GM21390 (cell line): Measurements from ENCODE around the gene PKN3.

Experiments used
- ATAC-seq: cut with Tn5 transposase; IDR thresholded peaks from one replicate; pipeline ENCODE4 v1.9.1; 2021; ENCODE audit not compliant: unreplicated experiment

Gene PKN3

DNA sequence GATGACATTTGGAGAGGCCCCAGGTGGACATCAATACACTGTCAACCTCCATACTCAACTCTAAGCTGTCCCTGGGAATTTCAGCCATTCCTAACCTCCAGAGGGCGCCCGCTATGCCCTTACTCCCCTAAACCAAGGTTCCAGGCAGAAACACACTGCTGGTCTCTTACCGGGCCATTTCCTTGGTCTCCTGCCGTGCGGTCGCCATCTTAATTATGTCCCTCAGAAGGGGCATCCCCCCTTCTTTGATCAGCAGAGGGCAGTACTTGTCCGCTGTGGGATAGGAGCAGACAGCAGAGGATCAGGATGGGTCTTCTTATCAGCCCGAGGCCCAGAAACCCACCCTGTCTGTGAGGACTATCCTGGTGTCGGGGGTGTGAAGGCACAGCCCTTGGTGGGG is 31.0 kb downstream of the PKN3 start:
- no peak for ATAC-seq

- no peak for ATAC-seq
Observed at GRCh38 chr9:128735373-128735772, 33.1 kb downstream of the PKN3 start.

- ATAC-seq: no peak
Observed at GRCh38 chr9:128742401-128742800, 40.1 kb downstream of the PKN3 start.

- ATAC-seq: no peak
Observed at GRCh38 chr9:128743421-128743820, 41.1 kb downstream of the PKN3 start.

DNA sequence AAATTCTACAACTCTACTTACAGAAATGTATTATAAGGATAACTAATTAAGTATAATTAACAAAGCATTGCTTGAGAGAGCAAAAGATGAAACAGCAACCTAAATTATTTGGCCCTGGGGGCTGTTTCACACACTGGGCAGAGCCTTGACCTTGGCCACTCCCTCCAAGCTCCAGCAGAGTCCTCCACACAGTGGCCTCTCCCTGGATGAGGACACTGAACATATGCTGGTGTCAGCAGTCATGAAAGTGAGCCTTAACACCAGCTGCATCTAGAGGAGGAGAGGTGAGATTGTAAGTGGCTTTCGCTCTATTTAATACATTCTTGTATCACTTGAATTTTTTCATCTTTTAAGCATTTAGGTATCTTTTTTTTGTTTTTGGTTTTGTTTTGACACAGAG is 44.9 kb downstream of the PKN3 start:
- no peak for ATAC-seq

DNA sequence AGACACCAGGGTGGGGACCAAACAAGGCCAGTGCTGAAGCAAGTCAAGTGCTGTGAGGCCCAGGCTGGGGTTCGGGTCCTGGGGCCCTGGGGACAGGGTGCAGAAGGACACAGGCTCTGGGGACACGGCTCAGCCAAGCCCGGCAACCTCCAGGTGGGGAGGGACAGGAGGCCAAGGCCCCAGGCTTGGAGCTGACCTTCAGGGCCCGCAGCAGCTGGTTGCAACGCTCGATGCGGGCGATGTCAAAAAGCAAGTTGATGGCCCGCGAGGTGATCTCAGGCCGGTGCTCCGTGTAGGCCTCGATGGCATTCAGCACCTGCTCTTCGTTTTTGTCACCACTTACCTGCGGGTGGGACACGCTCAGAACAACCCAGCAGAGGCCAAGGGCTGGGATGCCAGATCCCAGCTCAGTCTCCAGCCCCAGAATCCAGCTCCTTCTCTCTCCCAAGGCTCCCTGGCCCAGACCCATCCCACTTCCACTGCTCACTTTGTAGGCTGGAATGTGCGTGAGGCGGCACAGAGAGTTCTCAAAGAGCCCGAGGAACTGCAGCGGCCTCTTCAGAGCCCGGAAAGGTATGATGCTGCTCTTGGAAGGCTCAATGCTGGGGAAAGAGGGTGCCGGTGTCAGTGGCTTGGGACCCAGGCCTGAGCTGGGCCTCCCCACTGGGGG is 48.8 kb downstream of the PKN3 start:
- ATAC-seq: no peak

DNA sequence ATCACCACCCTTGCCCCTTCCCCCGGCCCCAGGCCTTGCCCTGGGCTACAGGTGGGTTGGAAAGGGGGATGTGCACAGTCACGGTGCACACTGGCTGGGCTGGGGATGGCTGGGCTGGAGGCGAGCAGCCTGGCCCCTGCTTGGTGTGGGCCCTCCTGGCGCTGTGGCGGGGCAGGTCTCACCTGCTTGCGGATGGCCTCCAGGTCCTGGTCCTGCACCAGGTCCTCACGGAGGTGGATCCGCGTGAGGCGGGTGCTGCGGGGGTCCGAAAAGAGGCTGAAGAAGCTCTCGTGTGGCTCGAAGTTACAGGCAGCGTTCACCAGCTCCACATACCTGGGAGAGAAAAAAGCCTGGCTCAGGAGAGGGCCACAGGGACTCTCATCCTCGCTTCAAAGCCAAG is 51.3 kb downstream of the PKN3 start:
- ATAC-seq: no peak

DNA sequence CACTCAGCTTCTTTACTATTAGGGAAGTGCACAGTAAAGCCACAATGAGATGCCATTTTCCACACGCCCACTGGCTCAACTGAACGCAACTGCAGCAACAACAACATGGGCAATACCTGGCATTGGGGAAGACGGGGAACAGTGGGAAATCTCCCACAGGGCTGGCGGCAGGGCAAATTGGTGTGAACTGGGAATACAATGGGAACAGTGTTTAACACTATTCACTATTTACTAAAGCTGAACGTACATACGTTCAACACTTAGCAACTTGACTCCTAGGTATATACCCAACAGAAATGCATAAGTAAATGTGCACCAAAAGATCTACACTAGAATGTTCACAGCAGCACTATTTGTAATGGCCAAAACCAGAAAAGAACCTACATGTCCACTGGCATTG is 55.3 kb downstream of the PKN3 start:
- no peak for ATAC-seq

GRCh38 chr9:128762671-128763449 is 60.6 kb downstream of the PKN3 start:
- ATAC-seq: no peak

DNA sequence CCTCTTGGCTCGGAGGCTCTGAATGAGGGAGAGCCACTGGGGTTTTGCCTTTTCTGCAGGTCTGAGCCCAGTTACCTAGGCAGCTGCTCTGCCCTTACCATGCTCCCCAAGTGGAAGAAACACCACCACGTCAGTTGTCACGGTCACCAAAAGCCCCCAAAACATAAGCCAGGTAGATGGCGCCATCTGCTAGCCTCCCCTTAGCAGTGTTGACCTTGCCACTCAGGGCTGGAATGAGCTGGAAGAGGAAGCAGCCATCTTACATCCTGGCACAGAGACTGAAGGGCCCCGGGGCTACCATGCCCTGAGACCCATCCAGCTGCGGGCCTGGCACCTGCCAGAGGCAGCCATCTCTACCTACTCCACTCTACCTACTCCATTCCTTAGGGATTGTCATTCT is 62.1 kb downstream of the PKN3 start:
- no peak for ATAC-seq

DNA sequence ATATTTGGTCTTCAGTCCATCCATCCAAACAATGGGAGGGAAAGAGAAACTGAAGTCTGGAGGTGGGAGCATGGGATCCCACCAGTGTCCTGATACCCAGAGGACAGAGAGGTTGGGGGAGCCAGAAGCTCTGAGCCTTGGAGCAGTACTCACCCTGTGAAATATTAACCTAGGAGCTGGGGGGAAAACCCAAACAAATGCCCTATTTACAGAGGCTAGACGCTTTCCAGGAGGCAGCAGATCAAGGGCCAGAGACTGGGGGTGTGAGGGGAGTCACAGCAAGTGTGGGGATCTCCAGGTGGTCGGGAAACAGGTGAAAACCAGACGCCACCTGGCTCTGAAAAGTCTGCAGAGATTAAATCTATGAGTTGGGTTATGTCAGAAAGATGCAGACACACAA is 63.2 kb downstream of the PKN3 start:
- ATAC-seq: no peak

GRCh38 chr9:128768606-128769005 is 66.3 kb downstream of the PKN3 start:
- no peak for ATAC-seq
